ENCODE measurements around the gene METTL18. TPM values are rescaled to one million over a fixed set of nuclear protein-coding genes. Genes with fewer than 3 reads are reported as not detected.

METTL18 gene
- total RNA-seq, 1 experiment from 2014 or later: 7.3 TPM

GRCh38 chr1:169765580-169766331 is 29.0 kb downstream of the METTL18 start:
- H2AFZ ChIP-seq (ENCODE audit: low read length): peak overlapping the region; percentile 29; the same call in 1 of the 2 replicates

GRCh38 chr1:169764919-169765318 is 29.8 kb downstream of the METTL18 start:
- no peak for DNase-seq
- POLR2A ChIA-PET (ENCODE audit: unreplicated experiment): no interaction called here

More at GRCh38 chr1:169765580-169766331, 29.0 kb downstream of the METTL18 start:
- BruUV-seq (replicated peaks): no TSS peak
- H3K4me1 ChIP-seq (ENCODE audit: insufficient read depth, low read length): no peaks in the 10 kb centered on the region
- no peaks in the 10 kb centered on the region for H3K27me3 ChIP-seq (ENCODE audit: low read length)
- H3K9ac ChIP-seq (ENCODE audit: low read length): no peak overlapping the region
- H3F3A ChIP-seq (ENCODE audit: low read length, unreplicated experiment): no peaks in the 10 kb centered on the region
- ChIA-PET CTCF (no interaction called here), POLR2A (ENCODE audit: unreplicated experiment) (no interaction called here)
- no peaks in the 10 kb centered on the region for H3K79me2 ChIP-seq (ENCODE audit: low read length)
- no peak overlapping the region for H3K4me3 ChIP-seq (ENCODE audit: low read length)
- TF ChIP-seq, protein P1, sequence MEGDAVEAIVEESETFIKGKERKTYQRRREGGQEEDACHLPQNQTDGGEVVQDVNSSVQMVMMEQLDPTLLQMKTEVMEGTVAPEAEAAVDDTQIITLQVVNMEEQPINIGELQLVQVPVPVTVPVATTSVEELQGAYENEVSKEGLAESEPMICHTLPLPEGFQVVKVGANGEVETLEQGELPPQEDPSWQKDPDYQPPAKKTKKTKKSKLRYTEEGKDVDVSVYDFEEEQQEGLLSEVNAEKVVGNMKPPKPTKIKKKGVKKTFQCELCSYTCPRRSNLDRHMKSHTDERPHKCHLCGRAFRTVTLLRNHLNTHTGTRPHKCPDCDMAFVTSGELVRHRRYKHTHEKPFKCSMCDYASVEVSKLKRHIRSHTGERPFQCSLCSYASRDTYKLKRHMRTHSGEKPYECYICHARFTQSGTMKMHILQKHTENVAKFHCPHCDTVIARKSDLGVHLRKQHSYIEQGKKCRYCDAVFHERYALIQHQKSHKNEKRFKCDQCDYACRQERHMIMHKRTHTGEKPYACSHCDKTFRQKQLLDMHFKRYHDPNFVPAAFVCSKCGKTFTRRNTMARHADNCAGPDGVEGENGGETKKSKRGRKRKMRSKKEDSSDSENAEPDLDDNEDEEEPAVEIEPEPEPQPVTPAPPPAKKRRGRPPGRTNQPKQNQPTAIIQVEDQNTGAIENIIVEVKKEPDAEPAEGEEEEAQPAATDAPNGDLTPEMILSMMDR (conservative IDR thresholded peaks at IDR 0.05; ENCODE audit: low read depth, low read length): no peak
- TF ChIP-seq EZH2phosphoT487 (IDR thresholded peaks at IDR 0.05; ENCODE audit: borderline replicate concordance, low read length): no peak
- no peaks in the 10 kb centered on the region for H3K36me3 ChIP-seq (ENCODE audit: low read depth, low read length)
- H3K9me3 ChIP-seq (ENCODE audit: low read length): no peaks in the 10 kb centered on the region
- no peak overlapping the region for H3K4me2 ChIP-seq (ENCODE audit: low read length)
- H4K20me1 ChIP-seq (ENCODE audit: low read length): no peaks in the 10 kb centered on the region
- ATAC-seq (no peak), DNase-seq (no peak)
- H3K27ac ChIP-seq (ENCODE audit: low read length): no peak overlapping the region
- H3K9me2 ChIP-seq (replicated peaks; ENCODE audit: low read length): no peaks in the 10 kb centered on the region
- intact Hi-C loops (cut with micrococcal nuclease): no loop called here

DNA sequence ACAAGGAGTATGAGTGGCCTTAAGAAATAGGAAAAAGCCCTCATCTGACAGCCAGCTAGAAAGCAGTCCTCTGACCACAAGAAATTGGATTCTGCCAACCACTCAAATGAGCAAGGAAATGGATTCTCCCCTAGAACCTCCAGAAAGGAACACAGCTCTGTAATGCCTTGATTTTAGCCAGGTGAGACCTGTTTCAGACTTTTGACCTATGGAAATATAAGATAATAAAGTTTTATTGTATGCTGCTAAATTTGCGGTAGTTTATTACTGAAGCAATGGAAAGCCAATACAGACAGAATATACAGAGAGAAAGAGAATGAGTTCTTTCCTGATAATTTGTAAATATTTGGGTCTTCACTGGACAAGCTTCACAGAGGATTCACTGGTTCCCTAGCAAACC is 32.0 kb downstream of the METTL18 start:
- Histone ChIP-seq H3K27me3 (ENCODE audit: low read length) (no peaks in the 10 kb centered on the region), H3K36me3 (ENCODE audit: low read depth, low read length) (no peaks in the 10 kb centered on the region), H2AFZ (ENCODE audit: low read length) (no peak overlapping the region), H3K4me3 (ENCODE audit: low read length) (no peak overlapping the region), H3K4me1 (ENCODE audit: insufficient read depth, low read length) (no peaks in the 10 kb centered on the region), H3K9me3 (ENCODE audit: low read length) (no peaks in the 10 kb centered on the region), H3K9ac (ENCODE audit: low read length) (no peak overlapping the region), H3K27ac (ENCODE audit: low read length) (no peak overlapping the region), H3K79me2 (ENCODE audit: low read length) (no peaks in the 10 kb centered on the region), H4K20me1 (ENCODE audit: low read length) (no peaks in the 10 kb centered on the region), H3K9me2 (replicated peaks; ENCODE audit: low read length) (no peaks in the 10 kb centered on the region), H3K4me2 (ENCODE audit: low read length) (no peak overlapping the region), H3F3A (ENCODE audit: low read length, unreplicated experiment) (no peaks in the 10 kb centered on the region)
- DNase-seq: no peak
- POLR2A ChIA-PET (ENCODE audit: unreplicated experiment): no interaction called here
- intact Hi-C loops (cut with micrococcal nuclease): no loop called here
- CTCF ChIA-PET: no interaction called here
- TF ChIP-seq EZH2phosphoT487 (IDR thresholded peaks at IDR 0.05; ENCODE audit: borderline replicate concordance, low read length): no peak
- TF ChIP-seq EZH2 (IDR thresholded peaks at IDR 0.05; ENCODE audit: low read length, unreplicated experiment): no peak
- TF ChIP-seq, protein P1 (conservative IDR thresholded peaks at IDR 0.05; ENCODE audit: low read depth, low read length): no peak
- ATAC-seq: no peak
- BruUV-seq (replicated peaks): no TSS peak

More at GRCh38 chr1:169764919-169765318, 29.8 kb downstream of the METTL18 start:
- no peaks in the 10 kb centered on the region for H4K20me1 ChIP-seq (ENCODE audit: low read length)
- no peaks in the 10 kb centered on the region for H3F3A ChIP-seq (ENCODE audit: low read length, unreplicated experiment)
- no peak overlapping the region for H3K4me3 ChIP-seq (ENCODE audit: low read length)
- CTCF ChIA-PET: no interaction called here
- no peaks in the 10 kb centered on the region for H3K9me2 ChIP-seq (replicated peaks; ENCODE audit: low read length)
- no peak overlapping the region for H2AFZ ChIP-seq (ENCODE audit: low read length)
- H3K4me1 ChIP-seq (ENCODE audit: insufficient read depth, low read length): no peaks in the 10 kb centered on the region
- no TSS peak for BruUV-seq (replicated peaks)
- H3K27me3 ChIP-seq (ENCODE audit: low read length): no peaks in the 10 kb centered on the region
- intact Hi-C loops (cut with micrococcal nuclease): no loop called here
- no peak overlapping the region for H3K9ac ChIP-seq (ENCODE audit: low read length)
- no peak overlapping the region for H3K4me2 ChIP-seq (ENCODE audit: low read length)
- H3K9me3 ChIP-seq (ENCODE audit: low read length): no peaks in the 10 kb centered on the region
- no peak for ATAC-seq
- H3K79me2 ChIP-seq (ENCODE audit: low read length): no peaks in the 10 kb centered on the region
- TF ChIP-seq, protein P1 (conservative IDR thresholded peaks at IDR 0.05; ENCODE audit: low read depth, low read length): no peak
- no peak for TF ChIP-seq EZH2phosphoT487 (IDR thresholded peaks at IDR 0.05; ENCODE audit: borderline replicate concordance, low read length)
- TF ChIP-seq EZH2 (IDR thresholded peaks at IDR 0.05; ENCODE audit: low read length, unreplicated experiment): no peak
- no peaks in the 10 kb centered on the region for H3K36me3 ChIP-seq (ENCODE audit: low read depth, low read length)
- no peak overlapping the region for H3K27ac ChIP-seq (ENCODE audit: low read length)
